Fibroblast of mammary gland (primary cell): ENCODE measurements around the gene SDCCAG8.

Experiments used
- DNase-seq: peaks from one replicate; pipeline ENCODE4 v3.0.0-alpha.2; 2010; ENCODE audit warnings: low read depth
- H3K4me3 ChIP-seq: 2 replicates; pipeline ENCODE4 v1.5.1; 2011; ENCODE audit warnings: low read depth, mild to moderate bottlenecking, low read length, moderate library complexity; ENCODE audit not compliant: control insufficient read depth
- CTCF ChIP-seq: conservative IDR thresholded peaks from 2 replicates; pipeline ENCODE4 v1.5.1; 2011; ENCODE audit warnings: low read depth, low read length, inconsistent platforms; ENCODE audit not compliant: control insufficient read depth, insufficient read depth

The SDCCAG8 gene

GRCh38 chr1:243406424-243406823, 150.6 kb downstream of the SDCCAG8 start:
- no peak overlapping the region for H3K4me3 ChIP-seq
- no peak for DNase-seq
- TF ChIP-seq CTCF = no peak

- peak; percentile 50 for DNase-seq
- no peak overlapping the region for H3K4me3 ChIP-seq
- TF ChIP-seq CTCF = no peak
These were observed 151.6 kb downstream of the SDCCAG8 start for GRCh38 chr1:243407284-243408018.

- H3K4me3 ChIP-seq = no peak overlapping the region
- no peak for TF ChIP-seq CTCF
- DNase-seq = no peak
These were observed 152.6 kb downstream of the SDCCAG8 start for GRCh38 chr1:243408479-243408878.

- peak; percentile 27 for DNase-seq
- TF ChIP-seq CTCF = peak; percentile 30
- no peak overlapping the region for H3K4me3 ChIP-seq
These were observed 153.4 kb downstream of the SDCCAG8 start for GRCh38 chr1:243409284-243409683.

GRCh38 chr1:243411472-243411871, 155.6 kb downstream of the SDCCAG8 start:
- DNase-seq = no peak
- H3K4me3 ChIP-seq = no peak overlapping the region
- no peak for TF ChIP-seq CTCF

GRCh38 chr1:243413431-243414151, 157.8 kb downstream of the SDCCAG8 start:
- no peak for TF ChIP-seq CTCF
- H3K4me3 ChIP-seq = no peak overlapping the region
- DNase-seq = no peak
